Middle frontal gyrus (tissue), 1 donor: Measurements from ENCODE around the gene BPIFA3.
A peak's percentile ranks its signal among the peaks of the same experiment; 100 is the strongest.

Experiments used
- DNase-seq: peaks from one replicate; pipeline ENCODE4 v3.0.0-alpha.2; 2015; ENCODE audit warnings: low spot score; ENCODE audit errors: extremely low spot score

BPIFA3 gene

GRCh38 chr20:33259371-33259770 lies 42.2 kb downstream of the BPIFA3 start:
- DNase-seq, result no peak

- no peak for DNase-seq
These were observed 44.3 kb downstream of the BPIFA3 start for GRCh38 chr20:33261465-33261864.

GRCh38 chr20:33262658-33263065 lies 45.5 kb downstream of the BPIFA3 start:
- no peak for DNase-seq

GRCh38 chr20:33263784-33264183 lies 46.6 kb downstream of the BPIFA3 start:
- no peak for DNase-seq

GRCh38 chr20:33267701-33268100 lies 50.5 kb downstream of the BPIFA3 start:
- no peak for DNase-seq

GRCh38 chr20:33272155-33272873 lies 55.2 kb downstream of the BPIFA3 start:
- no peak for DNase-seq

GRCh38 chr20:33273117-33273851 lies 56.1 kb downstream of the BPIFA3 start:
- peak; percentile 32 for DNase-seq

- DNase-seq, result no peak
These were observed 58.1 kb downstream of the BPIFA3 start for GRCh38 chr20:33275215-33275614.

GRCh38 chr20:33275871-33276270 lies 58.7 kb downstream of the BPIFA3 start:
- no peak for DNase-seq

- DNase-seq, result no peak
These were observed 59.4 kb downstream of the BPIFA3 start for GRCh38 chr20:33276303-33277113.
